Caco-2 (cell line): ENCODE data around the gene RCL1. TPM values are rescaled to one million over a fixed set of nuclear protein-coding genes. Genes with fewer than 3 reads are reported as not detected.

Experiments
- BruUV-seq: library from RNA; stranded (reverse); fragments of 400-500 nt; replicated peaks from 2 replicates; lab custom pipeline; 2021; lab: Mats Ljungman, UMichigan
- CTCF ChIA-PET: fragments of 300-600 bp; sonication (Branson Sonifier 250); formaldehyde crosslinking; loops from one replicate; lab custom pipeline; 2022; ENCODE audit warnings: antibody characterized with exemption; lab: Charles Lee
- POLR2A ChIA-PET: fragments of 300-600 bp; sonication (Branson Sonifier 250); formaldehyde crosslinking; loops from one replicate; lab custom pipeline; 2022; ENCODE audit warnings: antibody characterized with exemption; lab: Charles Lee
- DNase-seq, 2 experiments: peaks; one replicate each; pipeline versions ENCODE4 v3.0.0 to v3.0.0-alpha.2; 2020 to 2022
- H3K27me3 ChIP-seq: replicated peaks from 2 replicates; pipeline ENCODE4 v1.6.0; 2011; ENCODE audit warnings: low read length; ENCODE audit not compliant: control insufficient read depth, insufficient read depth
- H3K36me3 ChIP-seq: 2 replicates; pipeline ENCODE4 v1.5.1; 2011; ENCODE audit warnings: low read length; ENCODE audit not compliant: control insufficient read depth, insufficient read depth
- H3K4me1 ChIP-seq: fragments of 250-450 bp; sonication (Bioruptor Pico); 2 replicates; pipeline ENCODE4 v1.5.1; 2020; ENCODE audit warnings: mild to moderate bottlenecking
- H3K4me3 ChIP-seq: 2 replicates; pipeline ENCODE4 v1.5.1; 2011; ENCODE audit warnings: low read depth, mild to moderate bottlenecking, control low read depth, low read length
- H3K9me3 ChIP-seq: fragments of 250-450 bp; sonication (Bioruptor Pico); 2 replicates; pipeline ENCODE4 v1.5.1; 2020; ENCODE audit warnings: mild to moderate bottlenecking, moderate library complexity
- H3K27ac Mint-ChIP-seq: one replicate; pipeline ENCODE4 v1.8.0; 2022; ENCODE audit warnings: mixed read lengths; ENCODE audit not compliant: unreplicated experiment
- H3K27me3 Mint-ChIP-seq: one replicate; pipeline ENCODE4 v1.8.0; 2022; ENCODE audit warnings: mixed read lengths; ENCODE audit not compliant: insufficient read depth, unreplicated experiment
- H3K36me3 Mint-ChIP-seq: one replicate; pipeline ENCODE4 v1.8.0; 2022; ENCODE audit warnings: mild to moderate bottlenecking, mixed read lengths; ENCODE audit not compliant: insufficient read depth, unreplicated experiment
- H3K4me1 Mint-ChIP-seq: one replicate; pipeline ENCODE4 v1.8.0; 2022; ENCODE audit warnings: low read depth, mixed read lengths; ENCODE audit not compliant: unreplicated experiment
- H3K4me3 Mint-ChIP-seq: one replicate; pipeline ENCODE4 v1.8.0; 2022; ENCODE audit warnings: mild to moderate bottlenecking, moderate library complexity, mixed read lengths; ENCODE audit not compliant: unreplicated experiment
- H3K9me3 Mint-ChIP-seq: one replicate; pipeline ENCODE4 v1.8.0; 2022; ENCODE audit warnings: mixed read lengths; ENCODE audit not compliant: unreplicated experiment
- CTCF ChIP-seq, 2 experiments: fragments of 200-600 bp in 1 of 2; IDR thresholded peaks; 1 replicate in 1 of 2; 2 replicates in 1 of 2; pipeline versions ENCODE4 v1.5.1 to v1.8.0; 2011 to 2022; ENCODE audit warnings: antibody characterized with exemption in 1 of 2, control low read depth in 1 of 2, inconsistent platforms in 1 of 2, low read depth in 1 of 2, low read length in 1 of 2, mild to moderate bottlenecking in 1 of 2, moderate library complexity in 1 of 2; ENCODE audit not compliant: insufficient read depth in 1 of 2, severe bottlenecking in 1 of 2, unreplicated experiment in 1 of 2
- intact Hi-C: fragments of 100-400 bp; cut with micrococcal nuclease; formaldehyde crosslinking; loops from one replicate; pipeline ENCODE4 v1.10.0; 2022; ENCODE audit not compliant: unreplicated experiment
- total RNA-seq: library from RNA; stranded (reverse); gene quantifications from 2 replicates; pipeline ENCODE4 v1.2.3, GENCODE V29; 2022

RCL1 gene
- total RNA-seq, 1 experiment from 2014 or later: 15.7 TPM

GRCh38 chr9:4803670-4804530 lies 11.2 kb downstream of the RCL1 start:
- H3K27me3 Mint-ChIP-seq: no peaks in the 10 kb centered on the region
- intact Hi-C loops: no loop called here
- no TSS peak for BruUV-seq
- no peaks in the 10 kb centered on the region for H3K4me1 Mint-ChIP-seq
- Histone ChIP-seq H3K4me1 (no peaks in the 10 kb centered on the region), H3K36me3 (no peaks in the 10 kb centered on the region), H3K9me3 (0 out of 2 replicates have a peak, but pooled peaks cover 6% of the 10 kb centered on the region), H3K27me3 (no peaks in the 10 kb centered on the region), H3K4me3 (no peak overlapping the region)
- H3K36me3 Mint-ChIP-seq: no peaks in the 10 kb centered on the region
- no peak for TF ChIP-seq CTCF (IDR thresholded peaks at IDR 0.05; ENCODE audit: insufficient read depth in 1 of 2, low read depth in 1 of 2, low read length in 1 of 2, severe bottlenecking in 1 of 2, unreplicated experiment in 1 of 2)
- DNase-seq: no peak
- H3K4me3 Mint-ChIP-seq: no peak overlapping the region
- no peak overlapping the region for H3K27ac Mint-ChIP-seq
- H3K9me3 Mint-ChIP-seq: peaks cover 19% of the 10 kb centered on the region
- CTCF ChIA-PET: no interaction called here
- POLR2A ChIA-PET: no interaction called here

- H3K9me3 Mint-ChIP-seq: peaks cover 19% of the 10 kb centered on the region
- H3K4me1 Mint-ChIP-seq: no peaks in the 10 kb centered on the region
- H3K4me3 Mint-ChIP-seq: no peak overlapping the region
- no peaks in the 10 kb centered on the region for H3K27me3 Mint-ChIP-seq
- H3K36me3 Mint-ChIP-seq: no peaks in the 10 kb centered on the region
- H3K4me1 ChIP-seq: no peaks in the 10 kb centered on the region
- H3K27me3 ChIP-seq: no peaks in the 10 kb centered on the region
- H3K4me3 ChIP-seq: no peak overlapping the region
- H3K36me3 ChIP-seq: no peaks in the 10 kb centered on the region
- H3K27ac Mint-ChIP-seq: no peak overlapping the region
- CTCF ChIA-PET: no interaction called here
- BruUV-seq: no TSS peak
- POLR2A ChIA-PET: no interaction called here
- intact Hi-C loops: no loop called here
- H3K9me3 ChIP-seq: 0 out of 2 replicates have a peak, but pooled peaks cover 6% of the 10 kb centered on the region
- DNase-seq: no peak
- TF ChIP-seq CTCF (IDR thresholded peaks at IDR 0.05; ENCODE audit: insufficient read depth in 1 of 2, low read depth in 1 of 2, low read length in 1 of 2, severe bottlenecking in 1 of 2, unreplicated experiment in 1 of 2): no peak
These were observed 11.8 kb downstream of the RCL1 start for GRCh38 chr9:4804531-4805016.

GRCh38 chr9:4805191-4805918 lies 12.6 kb downstream of the RCL1 start:
- intact Hi-C loops: no loop called here
- H3K27me3 ChIP-seq: no peaks in the 10 kb centered on the region
- Mint-ChIP-seq H3K9me3 (peaks cover 19% of the 10 kb centered on the region), H3K27ac (no peak overlapping the region), H3K4me1 (no peaks in the 10 kb centered on the region), H3K4me3 (no peak overlapping the region), H3K27me3 (no peaks in the 10 kb centered on the region), H3K36me3 (no peaks in the 10 kb centered on the region)
- DNase-seq: no peak
- ChIA-PET CTCF (no interaction called here), POLR2A (no interaction called here)
- no peak overlapping the region for H3K4me3 ChIP-seq
- TF ChIP-seq CTCF (IDR thresholded peaks at IDR 0.05; ENCODE audit: insufficient read depth in 1 of 2, low read depth in 1 of 2, low read length in 1 of 2, severe bottlenecking in 1 of 2, unreplicated experiment in 1 of 2): no peak
- no TSS peak for BruUV-seq
- no peaks in the 10 kb centered on the region for H3K36me3 ChIP-seq
- H3K4me1 ChIP-seq: no peaks in the 10 kb centered on the region
- H3K9me3 ChIP-seq: 0 out of 2 replicates have a peak, but pooled peaks cover 6% of the 10 kb centered on the region
